H9 (cell line): Measurements from ENCODE around the gene CABLES2. TPM values are rescaled to one million over a fixed set of nuclear protein-coding genes. Genes with fewer than 3 reads are reported as not detected.

Experiments
- DNase-seq: peaks from one replicate; pipeline ENCODE4 v3.0.0-alpha.2; 2017
- H2AFZ ChIP-seq: one replicate; pipeline ENCODE4 v1.6.1; 2013; ENCODE audit warnings: mild to moderate bottlenecking, low read length, control low read depth, moderate library complexity
- H2AK5ac ChIP-seq: 2 replicates; pipeline ENCODE4 v1.6.1; 2013; ENCODE audit warnings: low read length, control low read depth, mixed read lengths; ENCODE audit not compliant: insufficient read length
- H2BK120ac ChIP-seq: one replicate; pipeline ENCODE4 v1.6.1; 2013; ENCODE audit warnings: low read depth, mild to moderate bottlenecking, low read length, control low read depth, inconsistent platforms; ENCODE audit not compliant: poor library complexity, severe bottlenecking
- H2BK12ac ChIP-seq: 2 replicates; pipeline ENCODE4 v1.6.1; 2013; ENCODE audit warnings: low read length, control low read depth, mixed read lengths, low read depth; ENCODE audit not compliant: insufficient read length
- H2BK15ac ChIP-seq: 2 replicates; pipeline ENCODE4 v1.6.1; 2013; ENCODE audit warnings: low read depth, low read length, control low read depth
- H2BK20ac ChIP-seq: one replicate; pipeline ENCODE4 v1.6.1; 2013; ENCODE audit warnings: low read depth, mild to moderate bottlenecking, low read length, control low read depth, inconsistent platforms; ENCODE audit not compliant: poor library complexity, severe bottlenecking
- H2BK5ac ChIP-seq: 2 replicates; pipeline ENCODE4 v1.6.1; 2013; ENCODE audit warnings: low read length, control low read depth, mixed read lengths; ENCODE audit not compliant: insufficient read length
- H3K14ac ChIP-seq: 2 replicates; pipeline ENCODE4 v1.6.1; 2013; ENCODE audit warnings: low read length, control low read depth; ENCODE audit not compliant: insufficient read depth
- H3K18ac ChIP-seq: 2 replicates; pipeline ENCODE4 v1.6.1; 2013; ENCODE audit warnings: low read depth, mild to moderate bottlenecking, mixed read lengths, low read length, control low read depth; ENCODE audit not compliant: insufficient read length
- H3K23ac ChIP-seq: 2 replicates; pipeline ENCODE4 v1.6.1; 2013; ENCODE audit warnings: low read length, control low read depth, mixed read lengths, low read depth; ENCODE audit not compliant: insufficient read length
- H3K23me2 ChIP-seq: 2 replicates; pipeline ENCODE4 v1.6.1; 2013; ENCODE audit warnings: low read depth, mild to moderate bottlenecking, mixed read lengths, low read length, control low read depth; ENCODE audit not compliant: insufficient read length, poor library complexity, severe bottlenecking
- H3K27ac ChIP-seq: 2 replicates; pipeline ENCODE4 v1.5.1; 2013; ENCODE audit warnings: low read length, control low read depth, mixed read lengths, low read depth; ENCODE audit not compliant: insufficient read length
- H3K27me3 ChIP-seq: 2 replicates; pipeline ENCODE4 v1.6.1; 2013; ENCODE audit warnings: low read length, control low read depth, inconsistent platforms; ENCODE audit not compliant: insufficient read depth
- H3K4ac ChIP-seq: 2 replicates; pipeline ENCODE4 v1.6.1; 2013; ENCODE audit warnings: low read depth, mild to moderate bottlenecking, control low read depth, inconsistent platforms, low read length, moderate library complexity
- H3K4me1 ChIP-seq: 2 replicates; pipeline ENCODE4 v1.6.1; 2013; ENCODE audit warnings: low read length, control low read depth, inconsistent platforms; ENCODE audit not compliant: insufficient read depth
- H3K4me2 ChIP-seq: 2 replicates; pipeline ENCODE4 v1.6.1; 2013; ENCODE audit warnings: low read length, control low read depth, mixed read lengths; ENCODE audit not compliant: insufficient read length, insufficient read depth
- H3K56ac ChIP-seq: 2 replicates; pipeline ENCODE4 v1.6.1; 2013; ENCODE audit warnings: low read depth, mild to moderate bottlenecking, mixed read lengths, low read length, control low read depth; ENCODE audit not compliant: insufficient read length
- H3K79me1 ChIP-seq: 2 replicates; pipeline ENCODE4 v1.6.1; 2013; ENCODE audit warnings: low read depth, mild to moderate bottlenecking, moderate library complexity, low read length, control low read depth, inconsistent platforms; ENCODE audit not compliant: insufficient read depth, poor library complexity, severe bottlenecking
- H3K79me2 ChIP-seq: 2 replicates; pipeline ENCODE4 v1.6.1; 2013; ENCODE audit warnings: low read length, control low read depth, inconsistent platforms; ENCODE audit not compliant: insufficient read depth
- H3K9ac ChIP-seq: 2 replicates; pipeline ENCODE4 v1.6.1; 2013; ENCODE audit warnings: low read length, control low read depth, mixed read lengths; ENCODE audit not compliant: insufficient read length; ENCODE audit errors: extremely low read depth
- H3K9me3 ChIP-seq: one replicate; pipeline ENCODE4 v1.6.1; 2013; ENCODE audit warnings: low read depth, low read length, inconsistent platforms; ENCODE audit not compliant: control insufficient read depth
- H3T11ph ChIP-seq: one replicate; pipeline ENCODE4 v1.6.1; 2013; ENCODE audit warnings: mild to moderate bottlenecking, low read length, control low read depth, inconsistent platforms
- H4K20me1 ChIP-seq: one replicate; pipeline ENCODE4 v1.6.1; 2013; ENCODE audit not compliant: control insufficient read depth, insufficient read length, insufficient read depth
- H4K5ac ChIP-seq: 2 replicates; pipeline ENCODE4 v1.6.1; 2013; ENCODE audit warnings: low read depth, mild to moderate bottlenecking, mixed read lengths, low read length, control low read depth; ENCODE audit not compliant: insufficient read length
- H4K8ac ChIP-seq: replicated peaks from 2 replicates; pipeline ENCODE4 v1.6.1; 2013; ENCODE audit warnings: low read length, control low read depth, mixed read lengths, low read depth; ENCODE audit not compliant: insufficient read length
- H4K91ac ChIP-seq: 2 replicates; pipeline ENCODE4 v1.6.1; 2013; ENCODE audit warnings: low read depth, mild to moderate bottlenecking, moderate library complexity, mixed read lengths, low read length, control low read depth; ENCODE audit not compliant: insufficient read length
- H3K27ac Mint-ChIP-seq, 3 experiments: 2 replicates in 2 of 3; 3 replicates in 1 of 3; pipeline ENCODE4 v1.8.0; 2020 to 2021; ENCODE audit warnings: mixed read lengths in 3 of 3, mild to moderate bottlenecking in 1 of 3, moderate library complexity in 1 of 3
- H3K27me3 Mint-ChIP-seq: 2 replicates; pipeline ENCODE4 v1.8.0; 2021; ENCODE audit warnings: low read depth, mild to moderate bottlenecking, moderate library complexity, mixed read lengths
- H3K36me3 Mint-ChIP-seq, 3 experiments: 2 replicates in 2 of 3; 3 replicates in 1 of 3; pipeline ENCODE4 v1.8.0; 2020 to 2021; ENCODE audit warnings: low read depth in 3 of 3, mixed read lengths in 3 of 3; ENCODE audit not compliant: insufficient read depth in 1 of 3
- H3K4me1 Mint-ChIP-seq, 2 experiments: 2 replicates each; pipeline ENCODE4 v1.8.0; 2020; ENCODE audit warnings: mixed read lengths in 2 of 2
- H3K4me3 Mint-ChIP-seq, 2 experiments: 2 replicates in 1 of 2; 3 replicates in 1 of 2; pipeline ENCODE4 v1.8.0; 2020 to 2021; ENCODE audit warnings: mild to moderate bottlenecking in 2 of 2, mixed read lengths in 2 of 2, moderate library complexity in 1 of 2
- H3K9me3 Mint-ChIP-seq, 2 experiments: 2 replicates in 1 of 2; 3 replicates in 1 of 2; pipeline ENCODE4 v1.8.0; 2020; ENCODE audit warnings: mild to moderate bottlenecking in 2 of 2, mixed read lengths in 2 of 2, moderate library complexity in 1 of 2
- WGBS: extraction: QIAGEN DNeasy Blood & Tissue Kit; methylation state at CpG from one replicate; pipeline ENCODE4 v1.1.7; 2013; ENCODE audit warnings: missing lambda C conversion rate, low lambda C conversion rate, mixed read lengths; ENCODE audit not compliant: insufficient read length; ENCODE audit errors: extremely low coverage; 5-methylcytosine and 5-hydroxymethylcytosine counted together
- total RNA-seq: library from RNA; stranded (reverse); gene quantifications from 2 replicates; pipeline ENCODE4 v1.2.1, GENCODE V29; 2021
- TF ChIP-seq, protein P1 (sequence below): fragments of 200-600 bp; sonication (generic); conservative IDR thresholded peaks from 3 replicates; pipeline ENCODE4 v1.8.0; 2021; ENCODE audit warnings: antibody characterized with exemption, mild to moderate bottlenecking

Gene CABLES2
- total RNA-seq, 1 experiment from 2014 or later: 10.8 TPM

DNA sequence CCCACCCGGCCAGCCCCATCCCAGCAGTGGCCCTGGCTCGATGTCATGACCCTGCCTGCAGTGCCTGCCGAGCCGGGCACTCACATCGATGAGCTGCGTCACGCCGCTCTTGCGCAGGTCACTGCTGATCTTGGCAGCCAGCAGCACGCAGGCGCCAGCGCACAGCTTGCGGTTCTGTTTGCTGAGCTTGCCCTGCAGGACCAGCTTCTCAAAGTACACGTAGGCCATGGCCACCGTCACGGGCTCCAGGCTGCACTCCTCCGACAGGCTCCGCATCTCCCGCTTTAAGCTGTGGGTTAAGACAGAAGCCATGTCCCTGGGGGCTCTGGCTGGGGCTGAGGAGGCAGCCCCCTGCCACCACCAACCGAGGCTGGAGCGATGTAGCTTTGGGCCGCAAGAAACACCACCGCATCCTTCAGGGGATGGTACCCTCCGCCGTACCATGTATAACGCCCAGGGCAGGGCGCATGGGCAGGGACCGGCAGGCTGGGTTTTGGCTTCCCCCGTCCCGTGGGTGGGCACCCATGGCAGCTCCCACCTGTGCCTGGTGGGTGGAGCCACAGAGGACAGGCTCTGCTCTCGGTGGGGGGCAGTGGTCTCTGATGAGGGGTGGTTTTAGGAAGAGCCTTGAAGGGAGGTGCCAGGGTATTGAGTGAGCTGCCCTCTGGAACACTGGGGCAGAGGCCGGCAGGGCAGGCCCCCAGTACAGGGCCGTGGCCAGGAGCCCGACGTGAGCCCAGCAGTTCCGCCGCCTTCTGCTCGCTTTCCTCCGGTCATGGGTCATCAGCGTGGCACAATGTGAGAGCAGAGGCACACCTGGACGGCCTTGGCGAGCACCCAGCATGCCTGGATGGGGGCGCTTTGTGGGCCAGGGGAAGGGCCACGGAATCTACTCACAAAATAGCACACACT, 15.7 kb downstream of the CABLES2 start:
- no peak overlapping the region for H3K4me3 Mint-ChIP-seq
- no CpG with 5 or more reads among the region's 44 CpGs for WGBS
- H2BK20ac ChIP-seq: no peak overlapping the region
- DNase-seq: no peak
- H3K27ac ChIP-seq: no peak overlapping the region
- peaks cover 6% of the 10 kb centered on the region; the same call in 1 of the 2 replicates for H3K79me2 ChIP-seq
- no peak overlapping the region for H3K56ac ChIP-seq
- H2BK120ac ChIP-seq: no peak overlapping the region
- H2BK5ac ChIP-seq: no peak overlapping the region
- H3K4ac ChIP-seq: no peak overlapping the region
- H3K27ac Mint-ChIP-seq: peak overlapping the region in 2 of 3 experiments; percentile 27 to 53; a peak in 2 of 7 replicates
- H4K5ac ChIP-seq: no peak overlapping the region
- H3K9me3 Mint-ChIP-seq: no peaks in the 10 kb centered on the region; a peak in 1 of 5 replicates
- H3K9me3 ChIP-seq: no peaks in the 10 kb centered on the region
- H3K27me3 Mint-ChIP-seq: peaks cover 2% of the 10 kb centered on the region; the same call in 1 of the 2 replicates
- no peak overlapping the region for H2BK12ac ChIP-seq
- peaks cover 8% of the 10 kb centered on the region for H3K23me2 ChIP-seq
- H3T11ph ChIP-seq: no peak overlapping the region
- H3K9ac ChIP-seq: no peak overlapping the region
- TF ChIP-seq, protein P1, sequence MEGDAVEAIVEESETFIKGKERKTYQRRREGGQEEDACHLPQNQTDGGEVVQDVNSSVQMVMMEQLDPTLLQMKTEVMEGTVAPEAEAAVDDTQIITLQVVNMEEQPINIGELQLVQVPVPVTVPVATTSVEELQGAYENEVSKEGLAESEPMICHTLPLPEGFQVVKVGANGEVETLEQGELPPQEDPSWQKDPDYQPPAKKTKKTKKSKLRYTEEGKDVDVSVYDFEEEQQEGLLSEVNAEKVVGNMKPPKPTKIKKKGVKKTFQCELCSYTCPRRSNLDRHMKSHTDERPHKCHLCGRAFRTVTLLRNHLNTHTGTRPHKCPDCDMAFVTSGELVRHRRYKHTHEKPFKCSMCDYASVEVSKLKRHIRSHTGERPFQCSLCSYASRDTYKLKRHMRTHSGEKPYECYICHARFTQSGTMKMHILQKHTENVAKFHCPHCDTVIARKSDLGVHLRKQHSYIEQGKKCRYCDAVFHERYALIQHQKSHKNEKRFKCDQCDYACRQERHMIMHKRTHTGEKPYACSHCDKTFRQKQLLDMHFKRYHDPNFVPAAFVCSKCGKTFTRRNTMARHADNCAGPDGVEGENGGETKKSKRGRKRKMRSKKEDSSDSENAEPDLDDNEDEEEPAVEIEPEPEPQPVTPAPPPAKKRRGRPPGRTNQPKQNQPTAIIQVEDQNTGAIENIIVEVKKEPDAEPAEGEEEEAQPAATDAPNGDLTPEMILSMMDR: no peak
- H3K18ac ChIP-seq: no peak overlapping the region
- no peaks in the 10 kb centered on the region for H3K4me1 ChIP-seq
- peaks cover 13 to 14% of the 10 kb centered on the region in 2 experiments; a peak in 3 of 4 replicates for H3K4me1 Mint-ChIP-seq
- no peaks in the 10 kb centered on the region for H3K27me3 ChIP-seq
- H3K36me3 Mint-ChIP-seq: peaks cover 25 to 40% (median 35%) of the 10 kb centered on the region in 3 experiments; a peak in 6 of 7 replicates
- no peaks in the 10 kb centered on the region for H4K20me1 ChIP-seq
- no peak overlapping the region for H3K23ac ChIP-seq
- H2AFZ ChIP-seq: no peak overlapping the region
- no peak overlapping the region for H4K91ac ChIP-seq
- no peak overlapping the region for H2AK5ac ChIP-seq
- no peak overlapping the region for H2BK15ac ChIP-seq
- peaks cover 8% of the 10 kb centered on the region for H3K79me1 ChIP-seq
- no peak overlapping the region for H4K8ac ChIP-seq
- no peak overlapping the region for H3K4me2 ChIP-seq
- no peak overlapping the region for H3K14ac ChIP-seq
